DMS153 (cell line): Measurements from ENCODE around the gene TRIM9.

Experiments
- DNase-seq: peaks from one replicate; lab custom pipeline; 2025; lab: John Stamatoyannopoulos, UW

TRIM9 gene

DNA sequence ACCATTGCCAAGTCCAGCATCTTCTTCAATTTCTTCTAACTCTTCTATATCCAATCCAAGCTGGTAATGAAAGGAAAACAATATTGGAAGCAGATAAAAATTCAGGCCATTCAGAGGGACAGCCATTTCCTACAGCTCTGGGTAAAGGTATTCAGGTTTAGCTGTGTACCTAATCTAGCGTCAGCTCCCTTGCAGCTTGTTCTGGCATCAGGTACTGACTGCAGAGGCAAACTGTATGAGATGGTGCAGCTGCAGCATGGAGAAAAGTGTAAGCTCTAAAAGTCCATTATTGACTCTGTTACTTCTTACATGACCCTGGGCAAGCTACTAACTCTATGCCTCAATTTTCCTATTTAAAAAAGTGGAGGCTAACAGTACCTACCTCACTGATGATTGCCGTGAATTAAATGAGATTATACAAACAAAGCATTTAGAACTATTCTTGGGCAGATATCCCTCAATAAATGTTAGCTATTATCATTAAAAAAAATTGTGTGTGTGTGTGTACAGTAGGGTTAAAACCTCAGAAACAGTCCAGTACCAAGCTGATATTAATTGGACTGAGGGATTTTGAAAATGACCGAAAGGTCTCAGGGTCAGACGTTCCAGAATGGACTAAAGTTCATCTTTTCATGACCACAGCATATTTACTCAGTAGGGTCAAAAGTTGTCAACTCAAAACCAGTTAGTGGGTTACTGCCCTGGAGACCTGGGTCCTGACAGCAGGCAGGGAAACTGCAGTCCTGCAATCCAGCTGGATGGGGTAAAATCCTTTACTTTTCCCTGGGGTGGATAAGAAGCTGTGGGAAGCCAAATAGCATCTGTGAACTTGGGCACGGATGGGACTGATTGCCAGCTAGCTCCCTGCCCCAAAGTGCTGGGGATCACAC, 159.5 kb downstream of the TRIM9 start:
- no peak for DNase-seq

DNA sequence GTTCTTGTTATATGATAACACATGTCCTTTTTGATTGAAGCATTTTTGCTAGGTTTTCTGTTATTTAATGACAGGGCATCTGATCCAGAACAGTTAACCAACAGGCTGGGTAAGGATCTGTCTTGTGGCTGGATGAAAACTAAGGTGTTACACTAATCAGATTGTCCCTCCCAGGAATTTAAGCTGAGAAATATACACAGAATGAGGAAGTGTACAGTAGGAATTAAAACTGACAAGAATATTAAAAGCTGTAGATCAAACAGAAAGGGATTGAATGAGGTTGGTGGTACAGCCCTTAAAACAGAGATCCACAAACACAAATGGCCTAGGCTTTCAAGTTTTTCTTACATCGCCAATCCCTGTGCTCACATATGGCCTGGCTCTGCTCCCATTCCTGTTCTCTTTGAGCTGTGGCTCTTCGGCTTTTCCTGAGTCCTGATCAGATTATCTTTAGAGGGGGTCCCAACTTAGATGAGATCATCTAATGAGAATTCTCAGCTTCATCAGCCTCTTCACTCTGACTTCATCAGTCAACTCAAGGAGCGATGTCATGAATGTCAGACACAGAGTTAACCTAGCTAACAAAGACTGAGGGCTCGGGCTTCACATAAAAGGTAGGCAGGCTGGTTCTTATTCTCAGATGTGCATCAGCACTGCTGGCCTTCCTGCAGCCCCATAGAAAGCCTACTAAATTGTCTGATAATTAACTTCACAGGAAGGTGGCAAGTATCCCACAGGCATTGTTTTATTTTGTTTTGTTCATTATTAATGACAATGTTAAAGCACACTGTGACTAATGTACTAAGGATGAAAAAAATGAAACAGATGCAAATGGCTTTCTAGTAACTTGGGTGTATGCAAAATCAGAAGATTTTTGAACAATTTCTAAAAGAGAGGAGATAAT, 162.1 kb downstream of the TRIM9 start:
- DNase-seq: no peak

DNA sequence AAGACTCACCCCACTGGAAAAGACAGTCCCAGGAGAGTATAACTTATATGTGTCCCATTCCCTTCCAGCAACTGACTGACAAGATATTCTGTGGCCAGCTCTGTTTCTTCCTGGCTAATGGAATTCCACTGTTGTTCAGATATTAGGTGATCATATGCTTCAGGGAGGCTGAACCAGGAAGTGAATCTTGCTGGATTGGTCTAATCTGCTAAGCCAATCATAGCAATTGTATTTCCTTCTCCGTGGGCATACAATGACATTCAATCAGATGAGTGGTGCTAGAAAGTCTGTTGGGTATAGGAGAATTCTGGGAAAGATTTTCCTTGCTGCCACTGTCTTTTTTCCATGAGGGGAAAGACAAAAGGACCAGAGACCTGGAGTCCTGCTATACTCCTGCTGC, 162.7 kb downstream of the TRIM9 start:
- peak; percentile 51 for DNase-seq

DNA sequence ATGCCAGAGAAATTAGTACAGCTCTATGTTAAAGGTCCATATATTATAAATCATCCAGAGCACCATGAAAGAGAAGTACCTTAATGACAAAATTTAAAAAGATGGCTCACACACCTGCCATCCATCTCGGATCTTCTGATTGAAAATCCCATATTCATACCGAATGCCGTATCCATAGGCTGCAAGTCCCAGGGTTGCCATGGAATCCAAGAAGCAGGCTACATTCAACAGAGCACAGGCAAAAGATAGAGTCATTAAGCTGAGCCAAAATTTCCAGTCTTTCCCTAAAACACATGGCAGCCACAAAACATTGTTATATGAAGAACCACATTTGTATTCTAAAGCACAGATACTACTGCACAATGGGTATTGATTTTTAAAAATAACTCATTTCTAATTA, 163.3 kb downstream of the TRIM9 start:
- DNase-seq: no peak

- no peak for DNase-seq
Measured at GRCh38 chr14:50929506-50929905, 165.4 kb downstream of the TRIM9 start.

DNA sequence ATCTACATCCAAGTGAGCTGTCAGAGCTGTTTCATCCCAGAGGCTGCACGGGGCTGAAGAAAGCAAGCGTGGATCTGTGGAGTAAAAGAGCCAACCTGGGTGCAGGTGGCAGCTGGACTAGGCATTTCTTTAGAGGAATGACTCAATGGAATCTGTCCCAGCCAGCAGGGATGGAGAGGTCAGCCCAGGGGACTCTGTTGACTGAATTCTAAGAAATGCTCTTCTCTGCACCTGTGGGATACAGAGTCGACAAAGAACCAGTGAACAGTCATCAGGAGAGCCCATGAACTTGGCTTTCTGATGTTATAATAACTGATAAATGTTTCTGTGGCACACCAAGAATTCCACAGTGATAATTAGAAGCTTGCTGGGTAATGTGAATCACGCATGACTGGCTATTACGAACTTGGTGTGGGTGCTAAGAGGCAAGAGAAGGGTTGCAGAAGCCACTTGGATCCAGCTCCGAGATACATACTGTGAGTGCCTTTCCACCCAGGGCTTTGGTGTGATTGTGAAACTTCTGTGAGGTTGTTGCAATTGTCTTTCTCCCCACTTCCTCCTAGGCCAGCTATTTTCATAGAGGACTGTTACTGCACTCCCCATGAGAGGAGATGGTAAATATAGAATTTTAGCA, 166.8 kb downstream of the TRIM9 start:
- DNase-seq: no peak

GRCh38 chr14:50926851-50927386, 168.0 kb downstream of the TRIM9 start:
- no peak for DNase-seq
